ENCODE results near the gene KDELR1. TPM values are rescaled to one million over a fixed set of nuclear protein-coding genes. Genes with fewer than 3 reads are reported as not detected.

The KDELR1 gene
- total and polyA plus RNA-seq, 2 donors (not counting 3 experiments of a cell fraction or from before 2014, with no cell fraction given), result 199 to 224 TPM

DNA sequence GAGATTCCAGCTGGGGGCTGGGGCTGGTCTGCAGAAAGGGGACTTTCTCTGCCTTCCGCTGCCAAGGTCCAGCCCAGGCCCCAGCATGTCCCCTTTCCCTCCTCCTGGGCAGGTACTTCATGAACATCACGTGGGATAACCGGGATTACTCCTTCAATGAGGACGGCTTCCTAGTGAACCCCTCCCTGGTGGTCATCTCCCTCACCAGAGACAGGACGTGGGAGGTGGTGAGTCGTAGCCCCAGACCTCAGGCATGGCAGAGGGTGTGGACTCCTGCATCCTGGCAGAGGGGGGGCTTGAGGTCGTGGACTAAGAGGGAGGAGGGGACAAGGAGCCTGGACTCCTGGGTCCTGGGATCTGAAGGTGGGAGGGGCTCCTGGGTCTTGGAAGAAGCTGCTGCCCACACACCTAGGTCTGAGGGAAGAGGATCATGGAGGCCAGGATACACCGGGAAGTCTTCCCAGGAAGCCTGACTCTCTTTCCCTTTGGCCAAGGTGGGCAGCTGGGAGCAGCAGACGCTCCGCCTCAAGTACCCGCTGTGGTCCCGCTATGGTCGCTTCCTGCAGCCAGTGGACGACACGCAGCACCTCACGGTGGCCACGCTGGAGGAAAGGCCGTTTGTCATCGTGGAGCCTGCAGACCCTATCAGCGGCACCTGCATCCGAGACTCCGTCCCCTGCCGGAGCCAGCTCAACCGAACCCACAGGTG lies 22.7 kb upstream of the KDELR1 start:
- intact Hi-C loops (cut with micrococcal nuclease), result loop anchor here (2.0 kb wide), 1 partner anchor 15 kb away; no protein-coding TSS in a partner anchor
- CTCF ChIA-PET, result interaction anchor here (1.2 to 2.2 kb wide), 3 partner anchors 13 to 31 kb away, joined by 3 to 11 read pairs (median 5); partner anchors contain the start of genes GRWD1 and KDELR1
- no TSS peak for BruUV-seq (replicated peaks)
- FAIRE-seq (no peak), DNase-seq (ENCODE audit: low read depth, low spot score) (no peak)
- no peaks in the 10 kb centered on the region for H3K9me3 ChIP-seq (replicated peaks; ENCODE audit: control insufficient read depth, insufficient read depth, low read length)
- no peaks in the 10 kb centered on the region for H3K36me3 ChIP-seq (ENCODE audit: control insufficient read depth in 2 of 2, extremely low read depth in 1 of 2, insufficient read depth in 2 of 2, low read length in 2 of 2)
- H4K20me1 ChIP-seq (replicated peaks; ENCODE audit: control insufficient read depth, extremely low read depth, insufficient read depth, low read length), result no peaks in the 10 kb centered on the region
- no peaks in the 10 kb centered on the region for H3K79me2 ChIP-seq (ENCODE audit: control insufficient read depth, insufficient read depth, low read length)
- H3K9me1 ChIP-seq (replicated peaks; ENCODE audit: control insufficient read depth, extremely low read depth, insufficient read depth, low read length), result no peaks in the 10 kb centered on the region
- no peaks in the 10 kb centered on the region for H3K27me3 ChIP-seq (ENCODE audit: control insufficient read depth in 2 of 2, insufficient read depth in 2 of 2, low read length in 2 of 2)
- peaks cover 6% of the 10 kb centered on the region for H3K4me1 ChIP-seq (ENCODE audit: control insufficient read depth, extremely low read depth, insufficient read depth, low read length)
- H2AFZ ChIP-seq (ENCODE audit: low read depth, low read length), result peak overlapping the region; percentile 71
- TF ChIP-seq JUN (IDR thresholded peaks at IDR 0.05; ENCODE audit: borderline replicate concordance, insufficient read depth, insufficient read length, low read depth) (no peak), FOS (IDR thresholded peaks at IDR 0.05; ENCODE audit: borderline replicate concordance, insufficient read depth, low read length) (peak; percentile 13)
- no peak overlapping the region for H3K27ac ChIP-seq (ENCODE audit: insufficient read depth, low read depth, low read length)
- POLR2A ChIA-PET, result no interaction called here
- H3K9ac ChIP-seq (replicated peaks; ENCODE audit: extremely low read depth, insufficient read depth, low read length), result no peak overlapping the region
- dilution Hi-C loops (cut with MboI; ENCODE audit: extremely low pct_ligation_motif_present, low sequenced_read_pairs), result no loop called here
- no peak overlapping the region for H3K4me3 ChIP-seq (replicated peaks in 1 of 3; ENCODE audit: insufficient read depth in 1 of 3, low read depth in 1 of 3, low read length in 3 of 3)
- H3K4me2 ChIP-seq (ENCODE audit: insufficient read depth, low read length), result no peak overlapping the region

DNA sequence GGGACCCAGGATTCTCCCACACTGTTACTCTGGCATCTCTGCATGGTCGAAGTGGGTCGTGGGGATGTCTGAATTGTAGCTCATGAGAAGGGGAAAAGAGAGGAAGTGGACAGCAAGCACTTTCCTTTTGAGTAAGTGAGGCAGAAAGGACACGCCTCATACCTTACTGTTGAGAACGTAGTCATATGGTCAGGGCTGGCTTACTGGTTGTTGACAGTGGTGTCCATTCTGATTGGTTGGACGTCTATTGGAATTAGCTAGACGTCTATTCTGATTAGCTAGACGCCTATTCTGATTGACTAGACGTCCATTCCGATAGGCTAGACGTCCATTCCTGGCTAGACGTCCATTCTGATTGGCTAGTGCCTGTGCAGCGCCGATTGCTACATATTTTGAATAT lies 14.5 kb upstream of the KDELR1 start:
- Histone ChIP-seq H3K27me3 (ENCODE audit: control insufficient read depth in 2 of 2, insufficient read depth in 2 of 2, low read length in 2 of 2) (no peaks in the 10 kb centered on the region), H3K36me3 (ENCODE audit: control insufficient read depth in 2 of 2, extremely low read depth in 1 of 2, insufficient read depth in 2 of 2, low read length in 2 of 2) (no peaks in the 10 kb centered on the region), H3K9me3 (replicated peaks; ENCODE audit: control insufficient read depth, insufficient read depth, low read length) (no peaks in the 10 kb centered on the region), H3K9ac (replicated peaks; ENCODE audit: extremely low read depth, insufficient read depth, low read length) (no peak overlapping the region), H2AFZ (ENCODE audit: low read depth, low read length) (no peak overlapping the region), H3K4me3 (replicated peaks in 1 of 3; ENCODE audit: insufficient read depth in 1 of 3, low read depth in 1 of 3, low read length in 3 of 3) (no peak overlapping the region), H3K9me1 (replicated peaks; ENCODE audit: control insufficient read depth, extremely low read depth, insufficient read depth, low read length) (no peaks in the 10 kb centered on the region), H3K4me2 (ENCODE audit: insufficient read depth, low read length) (no peak overlapping the region), H4K20me1 (replicated peaks; ENCODE audit: control insufficient read depth, extremely low read depth, insufficient read depth, low read length) (no peaks in the 10 kb centered on the region), H3K79me2 (ENCODE audit: control insufficient read depth, insufficient read depth, low read length) (no peaks in the 10 kb centered on the region), H3K27ac (ENCODE audit: insufficient read depth, low read depth, low read length) (no peak overlapping the region), H3K4me1 (ENCODE audit: control insufficient read depth, extremely low read depth, insufficient read depth, low read length) (no peaks in the 10 kb centered on the region)
- ChIA-PET CTCF (no interaction called here), POLR2A (no interaction called here)
- no TSS peak for BruUV-seq (replicated peaks)
- no peak for TF ChIP-seq JUN (IDR thresholded peaks at IDR 0.05; ENCODE audit: borderline replicate concordance, insufficient read depth, insufficient read length, low read depth)
- TF ChIP-seq POLR2A (IDR thresholded peaks at IDR 0.05; ENCODE audit: low read depth, low read length), result no peak
- TF ChIP-seq MYC (IDR thresholded peaks at IDR 0.05; ENCODE audit: low read depth, low read length), result no peak
- TF ChIP-seq, protein P1, sequence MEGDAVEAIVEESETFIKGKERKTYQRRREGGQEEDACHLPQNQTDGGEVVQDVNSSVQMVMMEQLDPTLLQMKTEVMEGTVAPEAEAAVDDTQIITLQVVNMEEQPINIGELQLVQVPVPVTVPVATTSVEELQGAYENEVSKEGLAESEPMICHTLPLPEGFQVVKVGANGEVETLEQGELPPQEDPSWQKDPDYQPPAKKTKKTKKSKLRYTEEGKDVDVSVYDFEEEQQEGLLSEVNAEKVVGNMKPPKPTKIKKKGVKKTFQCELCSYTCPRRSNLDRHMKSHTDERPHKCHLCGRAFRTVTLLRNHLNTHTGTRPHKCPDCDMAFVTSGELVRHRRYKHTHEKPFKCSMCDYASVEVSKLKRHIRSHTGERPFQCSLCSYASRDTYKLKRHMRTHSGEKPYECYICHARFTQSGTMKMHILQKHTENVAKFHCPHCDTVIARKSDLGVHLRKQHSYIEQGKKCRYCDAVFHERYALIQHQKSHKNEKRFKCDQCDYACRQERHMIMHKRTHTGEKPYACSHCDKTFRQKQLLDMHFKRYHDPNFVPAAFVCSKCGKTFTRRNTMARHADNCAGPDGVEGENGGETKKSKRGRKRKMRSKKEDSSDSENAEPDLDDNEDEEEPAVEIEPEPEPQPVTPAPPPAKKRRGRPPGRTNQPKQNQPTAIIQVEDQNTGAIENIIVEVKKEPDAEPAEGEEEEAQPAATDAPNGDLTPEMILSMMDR (IDR thresholded peaks at IDR 0.05; ENCODE audit: extremely low read depth in 1 of 2, insufficient read depth in 1 of 2, low read depth in 1 of 2, low read length in 2 of 2), result no peak
- no peak for TF ChIP-seq EZH2 (IDR thresholded peaks at IDR 0.05; ENCODE audit: borderline replicate concordance, low read depth, low read length, severe bottlenecking)
- TF ChIP-seq FOS (IDR thresholded peaks at IDR 0.05; ENCODE audit: borderline replicate concordance, insufficient read depth, low read length), result no peak
- TF ChIP-seq, protein P2, sequence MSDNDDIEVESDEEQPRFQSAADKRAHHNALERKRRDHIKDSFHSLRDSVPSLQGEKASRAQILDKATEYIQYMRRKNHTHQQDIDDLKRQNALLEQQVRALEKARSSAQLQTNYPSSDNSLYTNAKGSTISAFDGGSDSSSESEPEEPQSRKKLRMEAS (IDR thresholded peaks at IDR 0.05; ENCODE audit: insufficient read depth, insufficient read length), result no peak
- TF ChIP-seq POLR2AphosphoS5 (IDR thresholded peaks at IDR 0.05; ENCODE audit: insufficient read depth, low read depth, low read length), result no peak
- TF ChIP-seq GATA2 (IDR thresholded peaks at IDR 0.05; ENCODE audit: insufficient read depth, insufficient read length, low read depth, low read length), result no peak
- intact Hi-C loops (cut with micrococcal nuclease), result no loop called here
- DNase-seq (ENCODE audit: low read depth, low spot score) (no peak), FAIRE-seq (no peak)
- dilution Hi-C loops (cut with MboI; ENCODE audit: extremely low pct_ligation_motif_present, low sequenced_read_pairs), result no loop called here
